ENCODE data around the gene DBNDD2.

DNA sequence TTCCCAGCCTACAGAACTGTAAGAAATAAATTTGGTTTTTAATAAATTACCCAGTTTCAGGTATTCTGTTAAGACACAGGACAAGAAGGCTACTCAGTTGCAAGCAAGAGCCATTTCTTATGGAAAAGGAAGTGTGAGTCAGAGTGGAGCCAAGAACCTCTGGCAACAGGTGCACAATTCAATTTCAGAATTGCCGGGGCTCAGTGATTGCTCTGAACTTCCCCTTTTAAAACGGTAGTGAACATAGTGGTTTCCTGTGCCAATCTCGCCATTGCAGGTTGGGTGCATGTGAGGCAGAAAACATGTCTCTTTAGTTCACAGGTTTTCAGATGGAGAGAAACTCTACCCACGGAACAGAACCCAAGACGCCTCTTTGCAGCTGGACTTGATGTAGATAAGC lies 24.2 kb downstream of the DBNDD2 start:
- TF ChIP-seq, protein P1, sequence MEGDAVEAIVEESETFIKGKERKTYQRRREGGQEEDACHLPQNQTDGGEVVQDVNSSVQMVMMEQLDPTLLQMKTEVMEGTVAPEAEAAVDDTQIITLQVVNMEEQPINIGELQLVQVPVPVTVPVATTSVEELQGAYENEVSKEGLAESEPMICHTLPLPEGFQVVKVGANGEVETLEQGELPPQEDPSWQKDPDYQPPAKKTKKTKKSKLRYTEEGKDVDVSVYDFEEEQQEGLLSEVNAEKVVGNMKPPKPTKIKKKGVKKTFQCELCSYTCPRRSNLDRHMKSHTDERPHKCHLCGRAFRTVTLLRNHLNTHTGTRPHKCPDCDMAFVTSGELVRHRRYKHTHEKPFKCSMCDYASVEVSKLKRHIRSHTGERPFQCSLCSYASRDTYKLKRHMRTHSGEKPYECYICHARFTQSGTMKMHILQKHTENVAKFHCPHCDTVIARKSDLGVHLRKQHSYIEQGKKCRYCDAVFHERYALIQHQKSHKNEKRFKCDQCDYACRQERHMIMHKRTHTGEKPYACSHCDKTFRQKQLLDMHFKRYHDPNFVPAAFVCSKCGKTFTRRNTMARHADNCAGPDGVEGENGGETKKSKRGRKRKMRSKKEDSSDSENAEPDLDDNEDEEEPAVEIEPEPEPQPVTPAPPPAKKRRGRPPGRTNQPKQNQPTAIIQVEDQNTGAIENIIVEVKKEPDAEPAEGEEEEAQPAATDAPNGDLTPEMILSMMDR (conservative IDR thresholded peaks at IDR 0.05; ENCODE audit: low read depth in 2 of 2), result no peak
- TF ChIP-seq, protein P2, sequence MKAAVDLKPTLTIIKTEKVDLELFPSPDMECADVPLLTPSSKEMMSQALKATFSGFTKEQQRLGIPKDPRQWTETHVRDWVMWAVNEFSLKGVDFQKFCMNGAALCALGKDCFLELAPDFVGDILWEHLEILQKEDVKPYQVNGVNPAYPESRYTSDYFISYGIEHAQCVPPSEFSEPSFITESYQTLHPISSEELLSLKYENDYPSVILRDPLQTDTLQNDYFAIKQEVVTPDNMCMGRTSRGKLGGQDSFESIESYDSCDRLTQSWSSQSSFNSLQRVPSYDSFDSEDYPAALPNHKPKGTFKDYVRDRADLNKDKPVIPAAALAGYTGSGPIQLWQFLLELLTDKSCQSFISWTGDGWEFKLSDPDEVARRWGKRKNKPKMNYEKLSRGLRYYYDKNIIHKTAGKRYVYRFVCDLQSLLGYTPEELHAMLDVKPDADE (IDR thresholded peaks at IDR 0.05), result no peak
- no peak for TF ChIP-seq POLR2AphosphoS5 (IDR thresholded peaks at IDR 0.05; ENCODE audit: low read depth)
- no peak for TF ChIP-seq EZH2phosphoT487 (IDR thresholded peaks at IDR 0.05; ENCODE audit: unreplicated experiment)
- TF ChIP-seq EZH2 (IDR thresholded peaks at IDR 0.05; ENCODE audit: low read depth, unreplicated experiment), result no peak
- no peak for TF ChIP-seq CREB1 (CRISPR knock-in tag; IDR thresholded peaks at IDR 0.05; ENCODE audit: low read depth)
- TF ChIP-seq, protein P3, sequence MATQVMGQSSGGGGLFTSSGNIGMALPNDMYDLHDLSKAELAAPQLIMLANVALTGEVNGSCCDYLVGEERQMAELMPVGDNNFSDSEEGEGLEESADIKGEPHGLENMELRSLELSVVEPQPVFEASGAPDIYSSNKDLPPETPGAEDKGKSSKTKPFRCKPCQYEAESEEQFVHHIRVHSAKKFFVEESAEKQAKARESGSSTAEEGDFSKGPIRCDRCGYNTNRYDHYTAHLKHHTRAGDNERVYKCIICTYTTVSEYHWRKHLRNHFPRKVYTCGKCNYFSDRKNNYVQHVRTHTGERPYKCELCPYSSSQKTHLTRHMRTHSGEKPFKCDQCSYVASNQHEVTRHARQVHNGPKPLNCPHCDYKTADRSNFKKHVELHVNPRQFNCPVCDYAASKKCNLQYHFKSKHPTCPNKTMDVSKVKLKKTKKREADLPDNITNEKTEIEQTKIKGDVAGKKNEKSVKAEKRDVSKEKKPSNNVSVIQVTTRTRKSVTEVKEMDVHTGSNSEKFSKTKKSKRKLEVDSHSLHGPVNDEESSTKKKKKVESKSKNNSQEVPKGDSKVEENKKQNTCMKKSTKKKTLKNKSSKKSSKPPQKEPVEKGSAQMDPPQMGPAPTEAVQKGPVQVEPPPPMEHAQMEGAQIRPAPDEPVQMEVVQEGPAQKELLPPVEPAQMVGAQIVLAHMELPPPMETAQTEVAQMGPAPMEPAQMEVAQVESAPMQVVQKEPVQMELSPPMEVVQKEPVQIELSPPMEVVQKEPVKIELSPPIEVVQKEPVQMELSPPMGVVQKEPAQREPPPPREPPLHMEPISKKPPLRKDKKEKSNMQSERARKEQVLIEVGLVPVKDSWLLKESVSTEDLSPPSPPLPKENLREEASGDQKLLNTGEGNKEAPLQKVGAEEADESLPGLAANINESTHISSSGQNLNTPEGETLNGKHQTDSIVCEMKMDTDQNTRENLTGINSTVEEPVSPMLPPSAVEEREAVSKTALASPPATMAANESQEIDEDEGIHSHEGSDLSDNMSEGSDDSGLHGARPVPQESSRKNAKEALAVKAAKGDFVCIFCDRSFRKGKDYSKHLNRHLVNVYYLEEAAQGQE (IDR thresholded peaks at IDR 0.05; ENCODE audit: unreplicated experiment), result no peak
- TF ChIP-seq ZNF114 (CRISPR knock-in tag; IDR thresholded peaks at IDR 0.05), result no peak
- no peak for TF ChIP-seq JUNB (IDR thresholded peaks at IDR 0.05; ENCODE audit: unreplicated experiment)

Data from GM23338 (cell line).